Iris pigment epithelial cell (primary cell): ENCODE measurements around the gene DHCR24.
"Not testable (repeated sequence)": the region's sequence is repeated elsewhere in the genome, so short reads cannot be mapped to it uniquely, and the experiment has no call there.

ENCODE experiments used
- DNase-seq: peaks from one replicate; pipeline ENCODE4 v3.0.0-alpha.2; 2011; ENCODE audit warnings: low read depth

DHCR24 gene

DNA sequence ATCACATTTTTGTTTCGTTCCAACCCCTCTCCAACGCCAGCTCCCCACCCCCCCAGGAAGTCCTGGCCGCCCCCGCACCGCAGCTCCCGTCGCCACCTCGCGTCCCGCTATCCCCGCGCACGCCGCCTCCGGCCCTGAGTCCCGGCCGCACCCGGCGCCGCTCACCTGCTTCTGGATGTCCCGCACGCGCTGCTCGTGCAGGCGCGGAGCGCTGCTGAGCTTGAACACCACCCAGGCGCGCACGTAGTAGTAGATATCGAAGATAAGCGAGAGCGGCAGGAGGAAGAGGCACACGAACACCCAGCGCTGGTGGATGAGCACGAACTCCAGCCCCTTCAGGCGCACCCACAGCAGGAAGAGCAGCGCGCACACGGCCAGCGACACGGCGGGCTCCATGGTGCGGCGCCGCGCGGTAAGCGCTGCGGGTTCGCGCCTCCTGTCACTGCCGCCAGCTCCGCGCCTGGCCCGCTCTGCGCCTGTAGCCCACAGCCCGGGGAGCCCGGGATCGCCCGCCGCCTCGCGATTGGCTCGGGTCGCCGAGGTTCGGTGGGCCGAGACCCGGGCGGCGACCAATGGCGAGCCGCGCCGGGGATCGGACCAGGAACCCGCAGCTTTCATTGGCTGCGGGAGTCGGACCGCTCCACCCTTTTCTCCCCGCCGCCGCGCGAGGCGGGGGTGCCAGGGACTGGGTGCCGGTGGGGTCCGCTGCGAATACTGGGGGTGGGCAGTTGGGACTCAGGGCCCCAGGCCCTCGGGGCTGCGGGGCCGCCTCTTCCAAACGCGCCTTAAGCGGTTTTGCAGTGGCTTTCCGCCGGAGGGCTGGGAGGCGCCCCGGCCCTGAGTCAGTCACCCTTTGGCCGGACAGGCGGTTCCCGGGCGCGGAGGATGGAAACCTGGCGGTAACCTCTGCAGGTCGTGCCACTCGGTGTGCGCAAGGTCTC, at the start of gene DHCR24:
DHCR24 (minus strand) TSS at position 472 of the 941 bp plus-strand sequence; CDS start at position 396, 76 bp downstream.
- peak; percentile 86 for DNase-seq

DNA sequence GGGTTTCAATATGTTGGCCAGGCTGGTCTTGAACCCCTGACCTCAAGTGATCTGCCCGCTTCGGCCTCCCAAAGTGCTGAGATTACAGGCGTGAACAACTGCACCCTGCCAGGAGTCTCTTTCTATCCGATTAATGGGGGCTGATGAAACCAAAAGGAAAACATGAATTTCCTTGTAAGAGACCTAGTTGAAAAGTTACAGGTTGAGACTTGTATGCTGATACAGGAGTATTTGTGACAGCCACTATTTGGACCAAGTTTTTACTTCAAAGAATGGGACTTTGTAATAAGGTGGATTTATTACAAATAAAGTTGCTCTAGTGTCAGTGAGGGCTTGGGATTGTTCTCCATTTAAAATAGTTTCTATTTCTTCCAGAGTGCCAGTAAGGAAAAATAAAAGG, 49.8 kb upstream of the DHCR24 start:
- DNase-seq: no peak

DNA sequence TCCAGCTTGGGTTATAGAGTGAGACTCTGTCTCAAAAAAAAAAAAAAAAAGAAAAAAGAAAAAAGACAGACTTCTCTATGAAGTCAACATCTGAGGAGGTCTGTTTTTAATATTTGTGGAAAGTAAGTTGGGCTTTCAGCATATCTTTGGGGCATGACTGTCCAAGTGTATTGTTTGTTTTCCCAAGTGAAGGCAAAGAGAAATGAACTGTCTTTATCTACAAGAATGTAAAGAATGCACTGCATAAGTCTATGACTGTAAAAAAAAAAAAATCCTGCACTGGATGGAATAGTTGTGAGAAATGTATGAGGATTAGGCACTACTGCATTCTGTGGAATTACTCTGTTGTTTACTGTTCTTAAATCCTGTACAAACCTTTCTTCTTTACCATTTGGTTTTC, 47.9 kb upstream of the DHCR24 start:
- peak; percentile 96 for DNase-seq

GRCh38 chr1:54934081-54934480, 47.1 kb upstream of the DHCR24 start:
- not testable (repeated sequence) for DNase-seq

- no peak for DNase-seq
Observed at GRCh38 chr1:54931275-54931840, 44.4 kb upstream of the DHCR24 start.

DNA sequence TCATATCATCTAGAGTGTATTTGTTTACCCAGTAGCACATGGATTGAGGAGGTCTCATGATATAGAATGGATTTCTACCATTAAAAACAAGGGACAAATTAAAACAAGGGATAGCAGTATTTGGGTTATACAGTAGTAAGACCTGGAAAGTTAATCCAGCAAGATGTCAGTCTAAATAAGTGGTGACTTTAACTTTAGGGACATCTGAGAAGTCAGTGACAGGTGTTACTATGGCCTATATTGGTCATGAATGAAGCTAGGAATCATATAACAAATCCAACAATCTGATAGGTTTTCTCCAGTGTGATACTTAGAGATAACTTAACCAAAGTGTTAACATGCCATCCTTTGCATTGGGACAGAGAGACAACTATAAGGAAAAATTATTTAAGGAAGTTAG, 42.7 kb upstream of the DHCR24 start:
- DNase-seq: no peak

DNA sequence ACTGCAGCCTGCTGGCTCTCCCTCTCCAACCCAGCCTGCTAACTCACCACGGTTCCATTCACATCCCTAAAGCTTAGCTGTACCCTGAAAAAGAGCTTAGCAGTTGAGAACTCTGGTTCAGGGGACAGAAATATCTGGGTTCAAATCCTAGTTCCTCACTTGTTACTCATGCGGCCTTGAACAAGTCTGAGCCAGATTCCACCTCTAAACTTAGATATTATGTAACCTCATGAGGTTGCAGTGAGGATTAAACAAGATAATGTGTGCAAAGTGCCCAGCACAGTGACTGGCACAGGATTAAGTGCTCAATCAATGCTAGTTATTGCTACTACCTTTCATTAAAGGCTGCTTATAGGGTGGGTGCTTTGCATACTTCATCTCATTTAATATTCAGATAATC, 41.3 kb upstream of the DHCR24 start:
- DNase-seq: peak; percentile 50

GRCh38 chr1:54927472-54928240, 40.7 kb upstream of the DHCR24 start:
- peak; percentile 88 for DNase-seq

- peak; percentile 31 for DNase-seq
Observed at GRCh38 chr1:54926970-54927369, 40.0 kb upstream of the DHCR24 start.

GRCh38 chr1:54922921-54923421, 36.0 kb upstream of the DHCR24 start:
- DNase-seq: no peak

DNA sequence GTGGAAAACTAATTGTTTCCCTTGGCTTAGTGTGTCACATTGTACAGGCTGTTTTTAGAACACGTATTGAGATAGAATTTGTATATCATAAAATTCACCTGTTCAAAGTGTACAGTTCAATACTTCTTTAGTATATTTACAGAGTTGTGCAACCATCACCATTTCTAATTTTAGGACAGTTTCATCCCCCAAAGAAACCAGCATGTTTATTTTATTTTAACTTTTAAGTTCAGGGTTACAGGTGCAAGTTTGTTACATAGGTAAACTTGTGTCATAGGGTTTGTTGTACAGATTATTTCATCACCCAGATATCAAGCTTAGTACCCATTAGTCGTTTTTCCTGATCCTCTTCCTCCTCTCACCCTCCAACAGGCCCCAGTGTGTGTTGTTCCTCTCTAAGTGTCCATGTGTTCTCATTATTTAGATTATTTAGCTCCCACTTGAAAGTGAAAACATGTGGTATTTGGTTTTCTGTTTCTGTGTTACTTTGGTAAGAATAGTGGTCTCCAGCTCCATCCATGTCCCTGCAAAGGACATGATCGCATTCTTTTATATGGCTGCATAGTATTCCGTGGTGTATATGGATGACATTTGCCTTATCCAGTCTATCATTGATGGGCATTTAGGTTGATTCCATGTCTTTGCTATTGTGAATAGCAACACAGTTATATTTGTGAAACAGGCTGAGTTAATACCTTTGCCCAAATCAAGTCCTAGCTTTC, 35.2 kb upstream of the DHCR24 start:
- DNase-seq: no peak

DNA sequence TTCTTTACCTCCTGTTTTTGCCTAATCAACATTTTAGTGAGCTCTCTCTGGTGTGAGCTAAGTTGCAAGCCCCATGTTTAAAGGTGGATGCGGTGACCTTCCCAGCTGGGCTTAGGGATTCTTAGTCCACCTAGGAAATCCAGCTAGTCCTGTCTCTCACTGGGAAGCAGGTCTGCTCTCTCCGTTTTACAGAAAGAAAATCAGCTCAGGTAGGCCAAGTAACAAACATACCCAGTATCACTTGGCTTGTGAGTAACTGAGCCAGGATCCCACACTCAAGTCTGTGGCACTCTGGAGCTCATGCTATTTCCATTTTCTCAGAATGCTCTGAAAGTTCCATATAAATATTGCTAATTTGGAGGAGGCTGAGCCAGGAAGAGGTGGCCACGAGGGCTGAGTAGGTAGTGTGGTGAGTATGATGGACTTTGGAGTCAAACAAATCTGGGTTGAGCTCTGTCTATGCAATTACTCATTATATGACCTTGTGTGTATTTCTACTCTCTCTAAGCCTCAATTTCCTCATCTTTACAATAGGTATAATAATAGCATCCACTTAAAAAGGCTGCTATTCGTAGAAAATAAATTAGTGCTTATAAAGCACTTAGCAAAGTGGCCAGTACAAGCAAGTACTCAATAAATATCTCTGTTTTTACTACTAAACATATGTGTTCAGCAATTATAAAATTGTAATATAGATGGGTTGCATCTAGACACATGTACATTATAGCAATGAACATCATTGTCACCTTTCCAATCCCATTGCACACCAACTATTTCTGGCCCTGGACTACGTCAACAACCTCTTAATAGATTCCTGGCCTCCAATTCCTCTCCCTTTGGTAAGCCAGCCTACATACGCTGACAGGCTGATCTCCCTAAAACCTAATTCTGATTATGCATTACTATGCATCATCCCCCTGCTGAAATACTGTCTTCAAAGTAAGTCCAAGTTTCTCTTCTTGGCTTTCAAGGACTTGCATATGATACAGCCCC, 32.7 kb upstream of the DHCR24 start:
- DNase-seq: no peak

- not testable (repeated sequence) for DNase-seq
Observed at GRCh38 chr1:54911076-54911475, 24.1 kb upstream of the DHCR24 start.

DNA sequence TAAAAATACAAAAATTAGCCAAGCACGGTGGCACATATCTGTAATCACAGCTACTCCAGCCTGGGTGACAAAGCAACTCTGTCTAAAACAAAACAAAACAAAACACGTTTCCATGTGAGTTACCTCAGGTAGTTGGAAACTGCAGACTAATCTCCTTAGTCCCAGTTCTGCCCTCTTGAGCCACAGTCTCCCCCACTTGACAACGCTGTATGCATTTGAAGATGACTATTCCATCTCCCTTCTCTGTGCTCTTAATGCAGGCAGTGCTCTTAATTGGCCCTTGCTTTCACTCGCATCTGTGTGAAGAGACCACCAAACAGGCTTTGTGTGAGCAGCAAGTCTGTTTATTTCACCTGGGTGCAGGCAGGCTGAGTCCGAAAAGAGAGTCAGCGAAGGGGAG, 19.6 kb upstream of the DHCR24 start:
- no peak for DNase-seq

DNA sequence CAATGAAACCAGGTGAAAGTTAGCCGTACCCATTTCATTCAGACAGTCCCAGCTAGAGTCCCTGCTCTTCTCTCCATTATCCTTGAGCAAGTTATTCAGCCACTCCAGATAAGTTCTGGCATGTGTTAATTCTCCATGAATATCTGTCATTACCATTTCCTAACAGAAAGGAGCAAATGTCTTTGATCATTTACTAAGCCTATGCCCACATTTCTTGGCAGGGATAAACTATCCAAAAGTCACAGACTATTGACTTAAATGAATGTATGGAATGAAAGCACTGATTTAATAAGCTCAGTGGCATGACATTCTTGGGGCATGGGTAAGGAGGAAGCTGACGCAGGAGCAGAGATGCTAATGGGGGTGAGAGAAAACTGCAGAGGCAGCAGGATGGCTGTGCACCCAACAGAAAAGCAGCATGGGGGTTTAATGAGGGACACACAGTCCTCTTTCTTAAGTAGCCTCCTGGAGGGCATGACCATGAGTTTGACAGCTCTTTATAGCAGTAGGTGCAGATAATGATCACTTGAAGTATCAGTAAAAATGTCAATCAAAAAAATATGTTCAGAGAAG, 17.6 kb upstream of the DHCR24 start:
- DNase-seq: peak; percentile 71

GRCh38 chr1:54894271-54894670, 7.3 kb upstream of the DHCR24 start:
- DNase-seq: no peak

- DNase-seq: no peak
Observed at GRCh38 chr1:54892586-54892985, 5.6 kb upstream of the DHCR24 start.

DNA sequence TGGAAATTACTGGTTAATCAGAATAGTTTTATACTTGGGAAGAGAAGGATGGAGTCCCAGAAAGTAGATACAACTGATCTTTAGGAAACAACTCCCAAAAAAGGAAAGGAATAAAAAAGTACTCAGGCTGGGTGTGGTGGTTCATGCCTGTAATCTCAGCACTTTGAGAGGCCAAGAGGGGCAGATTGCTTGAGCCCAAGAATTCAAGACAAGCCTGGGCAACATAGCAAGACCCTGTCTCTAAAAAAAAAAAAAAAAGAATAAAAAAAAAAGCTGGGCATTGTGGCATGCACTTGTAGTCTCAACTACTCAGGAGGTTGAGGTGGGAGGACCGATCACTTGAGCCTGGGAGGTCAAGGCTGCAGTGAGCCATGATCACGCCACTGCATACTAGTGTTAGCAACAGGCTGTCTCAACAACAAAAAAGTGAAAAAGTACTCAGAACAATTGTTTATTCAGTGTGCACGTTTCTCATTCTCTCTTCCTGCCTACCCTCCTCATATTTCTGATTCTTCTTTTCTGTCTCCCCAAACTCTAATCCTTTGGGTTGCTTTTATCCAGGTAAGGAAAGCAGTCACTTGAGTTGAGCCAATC, 2.2 kb upstream of the DHCR24 start:
- no peak for DNase-seq

DNA sequence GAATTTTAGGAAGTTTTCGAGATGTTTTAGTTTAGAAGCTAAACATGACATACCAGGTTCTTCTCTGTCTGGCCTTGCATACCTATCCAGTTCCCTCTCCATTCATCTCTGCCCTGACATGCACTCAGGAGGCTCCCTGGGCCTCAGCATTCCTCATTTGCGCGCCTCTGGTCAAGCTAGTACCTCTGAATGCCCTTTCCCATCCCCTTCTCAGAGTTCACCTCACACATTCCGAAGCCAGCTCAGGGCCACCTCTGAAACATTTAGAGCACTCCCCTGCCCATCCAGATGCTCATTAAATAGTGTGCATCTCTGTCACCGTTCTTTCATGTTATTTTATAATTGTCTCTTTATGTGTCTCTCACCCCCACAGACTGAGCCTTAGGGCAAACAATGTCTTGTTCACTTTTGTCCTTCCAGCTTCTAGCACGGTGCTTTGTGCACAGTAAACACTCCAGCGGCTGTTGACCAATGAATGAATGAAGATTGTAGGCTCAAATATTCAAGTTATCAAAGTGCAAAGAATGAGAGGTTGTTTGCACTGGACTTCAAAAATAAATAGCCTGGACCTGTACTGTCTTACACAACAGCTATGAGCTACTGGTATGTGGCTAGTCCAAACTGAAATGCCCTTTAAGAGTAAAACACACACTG, 1.2 kb upstream of the DHCR24 start:
- DNase-seq: no peak
